Mucosa of rectum (tissue), 2 donors: ENCODE measurements around the gene SERINC5.
A peak's percentile ranks its signal among the peaks of the same experiment; 100 is the strongest.
"Not testable (repeated sequence)": the region's sequence is repeated elsewhere in the genome, so short reads cannot be mapped to it uniquely, and the experiment has no call there.

Experiments used
- H3K27ac ChIP-seq, 2 donors: one replicate each; pipeline ENCODE4 v1.7.0; 2013; ENCODE audit warnings: inconsistent platforms in 2 of 2, low read depth in 2 of 2, low read length in 2 of 2
- H3K27me3 ChIP-seq, 2 donors: one replicate each; pipeline ENCODE4 v1.7.0; 2013; ENCODE audit warnings: low read length in 2 of 2; ENCODE audit not compliant: control insufficient read depth in 2 of 2, insufficient read depth in 2 of 2
- H3K36me3 ChIP-seq, 2 donors: one replicate each; pipeline ENCODE4 v1.7.0; 2013; ENCODE audit warnings: low read length in 2 of 2; ENCODE audit not compliant: control insufficient read depth in 2 of 2, insufficient read depth in 2 of 2
- H3K4me1 ChIP-seq, 2 donors: one replicate each; pipeline ENCODE4 v1.7.0; 2013; ENCODE audit warnings: low read length in 2 of 2, mild to moderate bottlenecking in 1 of 2; ENCODE audit not compliant: control insufficient read depth in 2 of 2, insufficient read depth in 2 of 2
- H3K4me3 ChIP-seq, 2 donors: one replicate each; pipeline ENCODE4 v1.7.0; 2013; ENCODE audit warnings: low read length in 2 of 2
- H3K9ac ChIP-seq, 2 donors: one replicate each; pipeline ENCODE4 v1.7.0; 2013; ENCODE audit warnings: low read length in 2 of 2, low read depth in 1 of 2, mild to moderate bottlenecking in 1 of 2
- H3K9me3 ChIP-seq, 2 donors: one replicate each; pipeline ENCODE4 v1.7.0; 2013; ENCODE audit warnings: low read length in 2 of 2; ENCODE audit not compliant: control insufficient read depth in 2 of 2
- donor health status: healthy.
- donor health status: Normal muscosa, but diverticular disease.

The SERINC5 gene

GRCh38 chr5:80255811-80256712 lies at the start of gene SERINC5:
SERINC5 (minus strand) TSS chr5:80256048; CDS start chr5:80255922, 126 bp downstream.
- H3K27ac ChIP-seq: peak within 1 kb of the TSS; percentile 97
- peak within 1 kb of the TSS; percentile 95 to 96 for H3K9ac ChIP-seq
- no peaks in the 10 kb centered on the region for H3K36me3 ChIP-seq
- H3K27me3 ChIP-seq: no peaks in the 10 kb centered on the region
- no peaks in the 10 kb centered on the region for H3K9me3 ChIP-seq
- peaks cover 34 to 47% of the 10 kb centered on the region in 2 donors for H3K4me1 ChIP-seq
- H3K4me3 ChIP-seq: peak within 1 kb of the TSS; percentile 87 to 93

DNA sequence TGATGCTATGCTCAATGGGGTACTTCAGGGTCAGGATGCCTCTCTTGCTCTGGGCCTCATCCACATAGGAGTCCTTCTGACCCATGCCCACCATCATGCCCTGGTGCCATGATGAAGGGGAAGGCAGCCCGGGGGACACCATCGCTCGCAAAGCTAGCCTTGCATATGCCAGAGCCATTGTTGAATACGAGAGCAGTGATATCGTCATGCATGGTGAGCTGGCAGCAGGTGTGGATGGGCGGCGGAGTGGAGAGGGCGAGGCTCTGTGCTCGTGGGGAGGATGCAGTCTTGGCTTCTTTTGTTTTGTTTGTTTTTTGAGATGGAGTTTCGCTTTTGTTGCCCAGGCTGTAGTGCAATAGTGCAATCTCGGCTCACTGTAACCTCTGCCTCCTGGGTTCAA lies 46.8 kb upstream of the SERINC5 start:
- H3K4me1 ChIP-seq: peaks cover 0 to 5% of the 10 kb centered on the region in 2 donors
- no peaks in the 10 kb centered on the region for H3K27me3 ChIP-seq
- H3K9ac ChIP-seq: no peak overlapping the region
- no peak overlapping the region for H3K4me3 ChIP-seq
- no peaks in the 10 kb centered on the region for H3K9me3 ChIP-seq
- H3K36me3 ChIP-seq: no peaks in the 10 kb centered on the region
- H3K27ac ChIP-seq: no peak overlapping the region

DNA sequence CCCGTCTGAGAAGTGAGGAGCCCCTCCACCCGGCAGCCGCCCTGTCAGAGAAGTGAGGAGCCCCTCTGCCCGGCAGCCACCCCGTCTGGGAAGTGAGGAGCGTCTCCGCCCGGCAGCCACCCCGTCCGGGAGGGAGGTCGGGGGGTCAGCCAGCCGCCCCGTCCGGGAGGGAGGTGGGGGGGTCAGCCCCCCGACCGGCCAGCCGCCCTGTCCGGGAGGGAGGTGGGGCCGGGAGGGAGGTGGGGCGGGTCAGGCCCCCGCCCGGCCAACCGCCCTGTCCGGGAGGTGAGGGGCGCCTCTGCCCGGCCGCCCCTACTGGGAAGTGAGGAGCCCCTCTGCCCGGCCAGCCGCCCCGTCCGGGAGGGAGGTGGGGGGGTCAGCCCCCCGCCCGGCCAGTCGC lies 45.5 kb upstream of the SERINC5 start:
- H3K36me3 ChIP-seq: not testable (repeated sequence)

GRCh38 chr5:80300796-80301195 lies 44.9 kb upstream of the SERINC5 start:
- H3K27me3 ChIP-seq, H3K4me1 ChIP-seq, H3K9me3 ChIP-seq, H3K9ac ChIP-seq, H3K27ac ChIP-seq, H3K4me3 ChIP-seq, H3K36me3 ChIP-seq: not testable (repeated sequence)

More for the DNA sequence above, 45.5 kb upstream of the SERINC5 start:
- not testable (repeated sequence) for H3K4me3 ChIP-seq, H3K9me3 ChIP-seq, H3K9ac ChIP-seq, H3K4me1 ChIP-seq, H3K27ac ChIP-seq, H3K27me3 ChIP-seq

DNA sequence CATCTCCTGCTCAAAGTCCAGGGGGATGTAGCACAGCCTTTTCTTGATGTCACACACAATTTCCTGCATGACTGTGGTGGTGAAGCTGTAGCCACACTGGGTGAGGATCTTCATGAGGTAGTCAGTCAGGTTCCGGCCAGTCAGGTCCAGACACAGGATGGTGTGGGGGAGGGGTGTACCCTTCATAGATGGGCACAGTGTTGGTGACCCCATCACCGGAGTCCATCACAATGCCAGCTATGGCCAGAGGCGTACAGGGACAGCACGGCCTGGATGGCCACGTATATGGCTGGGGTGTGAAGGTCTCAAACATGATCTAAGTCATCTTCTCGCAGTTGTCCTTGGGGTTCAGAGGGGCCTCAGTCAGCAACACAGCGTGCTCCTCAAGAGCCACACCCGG lies 44.3 kb upstream of the SERINC5 start:
- H3K4me1 ChIP-seq: no peaks in the 10 kb centered on the region
- no peak overlapping the region for H3K4me3 ChIP-seq
- H3K36me3 ChIP-seq: no peaks in the 10 kb centered on the region
- H3K9me3 ChIP-seq: no peaks in the 10 kb centered on the region
- H3K27me3 ChIP-seq: no peaks in the 10 kb centered on the region
- no peak overlapping the region for H3K27ac ChIP-seq
- H3K9ac ChIP-seq: no peak overlapping the region

GRCh38 chr5:80299601-80300000 lies 43.8 kb upstream of the SERINC5 start:
- Histone ChIP-seq H3K27ac (no peak overlapping the region), H3K9ac (no peak overlapping the region), H3K4me1 (no peaks in the 10 kb centered on the region), H3K27me3 (no peaks in the 10 kb centered on the region), H3K36me3 (no peaks in the 10 kb centered on the region), H3K9me3 (no peaks in the 10 kb centered on the region), H3K4me3 (no peak overlapping the region)

- Histone ChIP-seq H3K9me3 (no peaks in the 10 kb centered on the region), H3K27ac (no peak overlapping the region), H3K27me3 (no peaks in the 10 kb centered on the region), H3K36me3 (no peaks in the 10 kb centered on the region), H3K4me1 (no peaks in the 10 kb centered on the region), H3K9ac (no peak overlapping the region), H3K4me3 (no peak overlapping the region)
Measured at GRCh38 chr5:80296121-80296520, 40.3 kb upstream of the SERINC5 start.

GRCh38 chr5:80291761-80292160 lies 35.9 kb upstream of the SERINC5 start:
- Histone ChIP-seq H3K9ac (no peak overlapping the region), H3K36me3 (no peaks in the 10 kb centered on the region), H3K27me3 (no peaks in the 10 kb centered on the region), H3K9me3 (no peaks in the 10 kb centered on the region), H3K27ac (no peak overlapping the region), H3K4me3 (no peak overlapping the region), H3K4me1 (no peaks in the 10 kb centered on the region)

DNA sequence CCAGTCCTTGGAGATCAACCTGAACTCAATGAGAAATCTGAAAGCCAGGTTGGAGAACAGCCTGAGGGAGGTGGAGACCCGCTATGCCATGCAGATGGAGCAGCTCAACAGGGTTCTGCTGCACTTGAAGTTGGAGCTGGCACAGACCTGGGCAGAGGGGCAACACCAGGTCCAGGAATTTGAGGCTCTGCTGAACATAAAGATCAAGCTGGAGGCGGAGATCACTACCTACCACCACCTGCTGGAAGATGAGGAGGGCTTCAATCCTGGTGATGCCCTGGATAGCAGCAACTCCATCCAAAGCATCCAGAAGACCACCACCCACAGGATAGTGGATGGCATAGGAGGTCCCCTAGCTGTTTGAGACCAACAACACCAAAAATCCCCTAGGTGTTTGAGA lies 33.5 kb upstream of the SERINC5 start:
- H3K9ac ChIP-seq: no peak overlapping the region
- no peaks in the 10 kb centered on the region for H3K36me3 ChIP-seq
- no peaks in the 10 kb centered on the region for H3K9me3 ChIP-seq
- no peaks in the 10 kb centered on the region for H3K27me3 ChIP-seq
- H3K4me1 ChIP-seq: no peaks in the 10 kb centered on the region
- H3K4me3 ChIP-seq: no peak overlapping the region
- H3K27ac ChIP-seq: no peak overlapping the region

DNA sequence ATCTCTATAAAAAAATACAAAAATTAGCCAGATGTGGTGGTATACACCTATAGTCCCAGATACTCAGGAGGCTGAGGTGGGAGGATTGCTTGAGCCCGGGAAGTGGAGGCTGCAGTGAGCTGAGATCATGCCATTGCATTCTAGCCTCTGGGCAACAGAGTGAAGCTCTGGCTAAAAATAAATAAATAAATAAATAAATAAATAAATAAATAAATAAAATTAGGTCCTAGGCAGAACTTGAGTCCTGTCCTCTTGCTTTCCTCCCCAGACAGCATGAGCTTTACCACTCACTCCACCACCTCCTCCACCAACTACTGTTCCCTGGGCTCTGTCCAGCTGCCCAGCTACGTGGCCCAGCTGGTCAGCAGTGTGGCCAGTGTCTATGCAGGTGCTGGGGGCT lies 32.3 kb upstream of the SERINC5 start:
- H3K4me1 ChIP-seq: no peaks in the 10 kb centered on the region
- H3K9ac ChIP-seq: no peak overlapping the region
- H3K27ac ChIP-seq: no peak overlapping the region
- no peak overlapping the region for H3K4me3 ChIP-seq
- no peaks in the 10 kb centered on the region for H3K36me3 ChIP-seq
- no peaks in the 10 kb centered on the region for H3K9me3 ChIP-seq
- H3K27me3 ChIP-seq: no peaks in the 10 kb centered on the region
